Loucy (cell line): ENCODE data around the gene CPNE2.
A peak's percentile ranks its signal among the peaks of the same experiment; 100 is the strongest.

Experiments
- H2AFZ ChIP-seq: fragments of 200-600 bp; sonication (generic); 2 replicates; pipeline ENCODE4 v1.6.0; 2016; ENCODE audit warnings: antibody characterized with exemption, mild to moderate bottlenecking, low read length, moderate library complexity
- H3F3A ChIP-seq: fragments of 200-600 bp; 2 replicates; pipeline ENCODE4 v1.6.0; 2016; ENCODE audit warnings: antibody characterized with exemption, low read depth, mild to moderate bottlenecking
- H3K27me3 ChIP-seq: fragments of 200-600 bp; sonication (generic); 2 replicates; pipeline ENCODE4 v1.6.1; 2014; ENCODE audit warnings: low read length, mild to moderate bottlenecking; ENCODE audit not compliant: insufficient read depth, poor library complexity, severe bottlenecking
- H3K36me3 ChIP-seq: fragments of 200-600 bp; sonication (generic); 2 replicates; pipeline ENCODE4 v1.6.1; 2016; ENCODE audit warnings: low read length; ENCODE audit not compliant: insufficient read depth
- H3K4me1 ChIP-seq: fragments of 200-600 bp; sonication (generic); 2 replicates; pipeline ENCODE4 v1.5.1; 2014; ENCODE audit warnings: low read length, mild to moderate bottlenecking; ENCODE audit not compliant: insufficient read depth, poor library complexity, severe bottlenecking
- H3K4me2 ChIP-seq: fragments of 200-600 bp; sonication (generic); 2 replicates; pipeline ENCODE4 v1.6.0; 2014; ENCODE audit warnings: antibody characterized with exemption, low read length, low read depth, mild to moderate bottlenecking; ENCODE audit not compliant: poor library complexity, severe bottlenecking
- H3K4me3 ChIP-seq: fragments of 200-600 bp; sonication (generic); 2 replicates; pipeline ENCODE4 v1.5.1; 2014; ENCODE audit warnings: low read length, mild to moderate bottlenecking, mixed read lengths; ENCODE audit not compliant: poor library complexity, severe bottlenecking
- H3K79me2 ChIP-seq: fragments of 200-600 bp; sonication (generic); 2 replicates; pipeline ENCODE4 v1.6.1; 2014; ENCODE audit warnings: low read length; ENCODE audit not compliant: insufficient read depth
- H3K9ac ChIP-seq: fragments of 200-600 bp; sonication (generic); 2 replicates; pipeline ENCODE4 v1.6.0; 2014; ENCODE audit warnings: mild to moderate bottlenecking, low read depth, low read length, moderate library complexity; ENCODE audit not compliant: poor library complexity, severe bottlenecking
- H3K9me2 ChIP-seq: fragments of 200-600 bp; sonication (generic); replicated peaks from 2 replicates; pipeline ENCODE4 v1.6.1; 2016; ENCODE audit warnings: low read depth, low read length, mixed read lengths
- H3K9me3 ChIP-seq: fragments of 200-600 bp; sonication (generic); 2 replicates; pipeline ENCODE4 v1.6.1; 2014; ENCODE audit warnings: mild to moderate bottlenecking, antibody characterized with exemption, low read length, low read depth; ENCODE audit not compliant: insufficient read depth
- H4K20me1 ChIP-seq: fragments of 200-600 bp; sonication (generic); 2 replicates; pipeline ENCODE4 v1.6.0; 2014; ENCODE audit warnings: antibody characterized with exemption, low read length, mild to moderate bottlenecking; ENCODE audit not compliant: insufficient read depth, poor library complexity, severe bottlenecking
- CTCF ChIP-seq: fragments of 200-600 bp; sonication (generic); conservative IDR thresholded peaks from 2 replicates; pipeline ENCODE4 v1.5.1; 2014; ENCODE audit warnings: mild to moderate bottlenecking, antibody characterized with exemption, low read length
- EZH2phosphoT487 ChIP-seq: fragments of 200-600 bp; IDR thresholded peaks from 2 replicates; pipeline ENCODE4 v1.6.1; 2018; ENCODE audit warnings: antibody characterized with exemption, mild to moderate bottlenecking, moderate library complexity, borderline replicate concordance

The CPNE2 gene

DNA sequence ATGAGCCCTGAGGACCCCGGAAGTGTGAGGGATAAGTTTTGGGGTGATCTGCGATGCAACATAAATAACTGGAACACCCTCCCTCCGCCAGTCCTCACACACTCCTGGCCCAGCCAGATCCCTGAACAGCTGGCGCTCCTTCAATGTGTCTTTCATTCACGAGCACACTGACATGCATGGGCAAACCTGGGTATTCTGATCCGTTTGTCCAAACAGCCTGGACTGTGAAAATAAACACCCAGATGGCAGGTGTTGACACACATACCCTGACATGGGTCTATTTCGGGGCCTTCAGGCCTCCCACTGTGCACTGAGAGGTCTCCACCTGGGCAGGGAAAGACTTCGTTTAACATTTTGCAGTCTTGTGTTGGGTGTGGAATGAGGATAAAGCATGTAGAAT is 3.0 kb upstream of the CPNE2 start:
- peaks cover 20% of the 10 kb centered on the region for H3K4me1 ChIP-seq
- TF ChIP-seq CTCF = no peak
- no peak for TF ChIP-seq EZH2phosphoT487
- H3K9me2 ChIP-seq = no peaks in the 10 kb centered on the region
- H3K9ac ChIP-seq = no peak overlapping the region
- H2AFZ ChIP-seq = no peak overlapping the region
- H3F3A ChIP-seq = no peaks in the 10 kb centered on the region
- no peak overlapping the region for H3K4me2 ChIP-seq
- H3K36me3 ChIP-seq = no peaks in the 10 kb centered on the region
- no peak overlapping the region for H3K4me3 ChIP-seq
- no peaks in the 10 kb centered on the region for H3K27me3 ChIP-seq
- H3K9me3 ChIP-seq = no peaks in the 10 kb centered on the region
- peaks cover 3% of the 10 kb centered on the region for H4K20me1 ChIP-seq
- peaks cover 15% of the 10 kb centered on the region for H3K79me2 ChIP-seq

DNA sequence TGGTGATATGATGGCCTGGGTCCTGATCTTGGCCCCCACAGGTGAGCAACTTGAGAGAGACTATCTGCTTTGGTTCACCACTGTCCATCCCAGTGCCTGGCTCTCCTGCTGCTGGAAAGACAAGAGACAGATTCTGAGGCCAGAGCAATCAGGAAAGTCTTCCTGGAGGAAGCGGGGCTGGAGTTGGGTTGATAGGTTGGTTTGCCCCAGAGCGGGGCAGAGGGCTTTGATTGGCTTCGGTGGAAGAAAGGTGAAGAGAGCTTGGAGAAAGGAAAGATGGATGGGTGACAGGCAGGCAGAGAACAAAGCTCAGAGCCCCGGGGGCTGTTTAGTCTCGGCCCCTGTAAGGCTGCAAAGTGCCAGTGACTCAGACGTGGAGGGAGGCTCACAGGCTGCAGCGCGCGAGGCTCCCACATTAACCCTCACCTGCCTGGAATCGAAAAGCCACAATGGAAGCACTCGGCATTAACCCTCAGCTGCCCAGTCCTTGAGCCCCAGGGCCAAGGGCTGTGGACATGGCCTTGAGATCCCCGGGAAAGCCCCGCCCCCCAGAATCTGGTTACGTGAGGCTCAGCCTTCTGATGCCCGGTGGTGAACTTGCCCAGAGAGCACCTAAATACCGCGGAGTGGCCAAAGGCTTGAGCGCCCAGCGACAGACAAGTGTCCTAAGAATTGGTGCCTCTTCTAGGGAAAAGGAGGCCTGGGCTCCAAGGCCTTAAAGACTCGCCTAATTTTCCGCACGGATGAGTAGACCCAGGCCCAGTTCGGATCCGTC is 996 bp upstream of the CPNE2 start:
- peaks cover 32% of the 10 kb centered on the region for H3K4me1 ChIP-seq
- H3K9me3 ChIP-seq = no peaks in the 10 kb centered on the region
- peaks cover 35% of the 10 kb centered on the region for H3K79me2 ChIP-seq
- peak overlapping the region; percentile 79 for H3K4me3 ChIP-seq
- peak overlapping the region; percentile 71 for H3K9ac ChIP-seq
- H3F3A ChIP-seq = no peaks in the 10 kb centered on the region
- H3K27me3 ChIP-seq = no peaks in the 10 kb centered on the region
- no peaks in the 10 kb centered on the region for H3K9me2 ChIP-seq
- H2AFZ ChIP-seq = peak overlapping the region; percentile 89
- peaks cover 3% of the 10 kb centered on the region for H4K20me1 ChIP-seq
- TF ChIP-seq EZH2phosphoT487 (no peak), CTCF (no peak)
- H3K4me2 ChIP-seq = peak overlapping the region; percentile 76
- H3K36me3 ChIP-seq = no peaks in the 10 kb centered on the region

GRCh38 chr16:57092786-57093411 is 516 bp downstream of the CPNE2 start:
- H3K9me3 ChIP-seq = no peaks in the 10 kb centered on the region
- H3K9ac ChIP-seq = peak overlapping the region; percentile 78
- H3K4me2 ChIP-seq = peak overlapping the region; percentile 89
- H3K4me3 ChIP-seq = peak overlapping the region; percentile 79
- H3K36me3 ChIP-seq = no peaks in the 10 kb centered on the region
- H3K4me1 ChIP-seq = peaks cover 42% of the 10 kb centered on the region
- TF ChIP-seq CTCF = peak; percentile 59
- no peak for TF ChIP-seq EZH2phosphoT487
- H3F3A ChIP-seq = no peaks in the 10 kb centered on the region
- H3K9me2 ChIP-seq = no peaks in the 10 kb centered on the region
- peak overlapping the region; percentile 54; the same call in 1 of the 2 replicates for H2AFZ ChIP-seq
- peaks cover 49% of the 10 kb centered on the region for H3K79me2 ChIP-seq
- H3K27me3 ChIP-seq = no peaks in the 10 kb centered on the region
- peaks cover 3% of the 10 kb centered on the region for H4K20me1 ChIP-seq
